ENCODE data around the gene FCAMR.

- TF ChIP-seq CTCF (IDR thresholded peaks at IDR 0.05; ENCODE audit: low read depth, low read length, missing input control) (no peak), MAX (IDR thresholded peaks at IDR 0.05) (no peak), JUND (IDR thresholded peaks at IDR 0.05) (no peak), GABPA (IDR thresholded peaks at IDR 0.05 in 1 of 2, conservative IDR thresholded peaks at IDR 0.05 in 1 of 2) (no peak), ZBTB33 (IDR thresholded peaks at IDR 0.05) (no peak), RXRA (IDR thresholded peaks at IDR 0.05) (no peak), YY1 (IDR thresholded peaks at IDR 0.05) (no peak), EGR1 (IDR thresholded peaks at IDR 0.05; ENCODE audit: low read depth in 2 of 2) (no peak), HNF4G (IDR thresholded peaks at IDR 0.05) (no peak), REST (IDR thresholded peaks at IDR 0.05) (no peak), TAF1 (conservative IDR thresholded peaks at IDR 0.05) (no peak)
Observed at GRCh38 chr1:206939131-206939530, 31.1 kb downstream of the FCAMR start.
